HEK293 (cell line): ENCODE data around the gene FTO.

ENCODE experiments used
- CTCF ChIA-PET: fragments of 350-600 bp; formaldehyde crosslinking; extraction: SDS; loops from one replicate; lab custom pipeline; 2021; ENCODE audit warnings: antibody characterized with exemption; lab: Yijun Ruan, JAX
- POLR2A ChIA-PET: fragments of 300-600 bp; formaldehyde crosslinking; extraction: SDS; loops from one replicate; lab custom pipeline; 2020; ENCODE audit warnings: antibody characterized with exemption, inconsistent platforms; lab: Yijun Ruan, JAX
- H3K27ac ChIP-seq: fragments of 200-500 bp; sonication (Bioruptor generic); 2 replicates; pipeline ENCODE4 v1.5.1; 2014; ENCODE audit warnings: low read depth, low read length, control low read depth, inconsistent platforms; ENCODE audit errors: extremely low read depth
- H3K36me3 ChIP-seq, 2 experiments: fragments of 200-500 bp in 1 of 2; sonication (Bioruptor generic) in 1 of 2; 1 replicate in 1 of 2; 2 replicates in 1 of 2; pipeline ENCODE4 v1.5.1; 2014 to 2017; ENCODE audit warnings: inconsistent platforms in 2 of 2, low read length in 2 of 2; ENCODE audit not compliant: control insufficient read depth in 2 of 2, insufficient read depth in 1 of 2
- H3K4me1 ChIP-seq: fragments of 200-500 bp; sonication (Bioruptor generic); 2 replicates; pipeline ENCODE4 v1.5.1; 2014; ENCODE audit warnings: mild to moderate bottlenecking, low read length, inconsistent platforms; ENCODE audit not compliant: control insufficient read depth, insufficient read depth
- H3K4me3 ChIP-seq: 2 replicates; pipeline ENCODE4 v1.5.1; 2011; ENCODE audit warnings: low read depth, mild to moderate bottlenecking, control low read depth, low read length, moderate library complexity
- H3K9me3 ChIP-seq: fragments of 200-500 bp; sonication (Bioruptor generic); 2 replicates; pipeline ENCODE4 v1.5.1; 2014; ENCODE audit warnings: low read depth, low read length, inconsistent platforms; ENCODE audit not compliant: control insufficient read depth, insufficient read depth
- AEBP2 ChIP-seq: fragments of 450-650 bp; formaldehyde crosslinking; IDR thresholded peaks from 2 replicates; pipeline ENCODE4 v1.5.1; 2016; ENCODE audit warnings: missing biosample characterization, missing genetic modification characterization, borderline replicate concordance
- ELK4 ChIP-seq: IDR thresholded peaks from 2 replicates; pipeline ENCODE4 v1.6.1; 2011; ENCODE audit warnings: mild to moderate bottlenecking, low read depth, low read length, borderline replicate concordance
- FEZF1 ChIP-seq: fragments of 450-650 bp; formaldehyde crosslinking; IDR thresholded peaks from 2 replicates; pipeline ENCODE4 v1.5.1; 2016; ENCODE audit warnings: missing biosample characterization, missing genetic modification characterization
- GLIS2 ChIP-seq: fragments of 450-650 bp; formaldehyde crosslinking; IDR thresholded peaks from 2 replicates; pipeline ENCODE4 v1.5.1; 2016; ENCODE audit warnings: missing biosample characterization, missing genetic modification characterization
- INSM2 ChIP-seq: fragments of 450-650 bp; formaldehyde crosslinking; IDR thresholded peaks from 2 replicates; pipeline ENCODE4 v1.5.1; 2016; ENCODE audit warnings: missing biosample characterization, missing genetic modification characterization
- MEIS1 ChIP-seq: sonication (generic); formaldehyde crosslinking; IDR thresholded peaks from 2 replicates; pipeline ENCODE4 v1.8.1; 2022; ENCODE audit warnings: missing genetic modification reagents, mild to moderate bottlenecking, borderline replicate concordance
- PRDM4 ChIP-seq: fragments of 450-650 bp; formaldehyde crosslinking; IDR thresholded peaks from 2 replicates; pipeline ENCODE4 v1.5.1; 2017; ENCODE audit warnings: missing biosample characterization, missing genetic modification characterization
- SETDB1 ChIP-seq: IDR thresholded peaks from one replicate; pipeline ENCODE4 v1.6.1; 2017; ENCODE audit warnings: mild to moderate bottlenecking, low read length, moderate library complexity, mixed read lengths; ENCODE audit not compliant: insufficient read length
- ZBTB26 ChIP-seq: fragments of 450-650 bp; formaldehyde crosslinking; optimal IDR thresholded peaks from 2 replicates; pipeline ENCODE3; 2016; ENCODE audit warnings: missing biosample characterization, mild to moderate bottlenecking, missing genetic modification characterization
- ZFP37 ChIP-seq: fragments of 450-650 bp; formaldehyde crosslinking; IDR thresholded peaks from 2 replicates; pipeline ENCODE4 v1.5.1; 2016; ENCODE audit warnings: missing biosample characterization, missing genetic modification characterization
- ZNF132 ChIP-seq: fragments of 450-650 bp; formaldehyde crosslinking; IDR thresholded peaks from 2 replicates; pipeline ENCODE4 v1.5.1; 2017; ENCODE audit warnings: missing biosample characterization, missing genetic modification characterization, borderline replicate concordance
- ZNF18 ChIP-seq: fragments of 450-650 bp; formaldehyde crosslinking; IDR thresholded peaks from 2 replicates; pipeline ENCODE4 v1.5.1; 2016; ENCODE audit warnings: missing biosample characterization, missing genetic modification characterization
- ZNF19 ChIP-seq: fragments of 450-650 bp; formaldehyde crosslinking; IDR thresholded peaks from 2 replicates; pipeline ENCODE4; 2016; ENCODE audit warnings: missing biosample characterization, missing genetic modification characterization, low read depth
- ZNF292 ChIP-seq: fragments of 450-650 bp; formaldehyde crosslinking; IDR thresholded peaks from 2 replicates; pipeline ENCODE4 v1.5.1; 2016; ENCODE audit warnings: low read depth, missing biosample characterization, missing genetic modification characterization, borderline replicate concordance
- ZNF341 ChIP-seq: fragments of 450-650 bp; formaldehyde crosslinking; IDR thresholded peaks from 2 replicates; pipeline ENCODE4; 2016; ENCODE audit warnings: low read depth, missing biosample characterization, missing genetic modification characterization
- ZNF488 ChIP-seq: fragments of 450-650 bp; formaldehyde crosslinking; IDR thresholded peaks from 2 replicates; pipeline ENCODE4 v1.5.1; 2016; ENCODE audit warnings: missing biosample characterization, missing genetic modification characterization
- ZNF558 ChIP-seq: fragments of 450-650 bp; formaldehyde crosslinking; IDR thresholded peaks from 2 replicates; pipeline ENCODE4 v1.5.1; 2016; ENCODE audit warnings: missing biosample characterization, missing genetic modification characterization
- ZNF561 ChIP-seq: fragments of 450-650 bp; IDR thresholded peaks from 2 replicates; pipeline ENCODE4 v1.5.1; 2018; ENCODE audit warnings: missing biosample characterization, missing genetic modification characterization, borderline replicate concordance
- ZNF585B ChIP-seq: fragments of 450-650 bp; formaldehyde crosslinking; IDR thresholded peaks from 2 replicates; pipeline ENCODE4 v1.5.1; 2016; ENCODE audit warnings: missing biosample characterization, missing genetic modification characterization
- ZNF600 ChIP-seq: fragments of 450-650 bp; formaldehyde crosslinking; IDR thresholded peaks from 2 replicates; pipeline ENCODE4 v1.5.1; 2016; ENCODE audit warnings: missing biosample characterization, missing genetic modification characterization
- ZNF664 ChIP-seq: fragments of 450-650 bp; formaldehyde crosslinking; IDR thresholded peaks from 2 replicates; pipeline ENCODE4 v1.5.1; 2016; ENCODE audit warnings: missing biosample characterization, missing genetic modification characterization
- ZNF692 ChIP-seq: fragments of 450-650 bp; formaldehyde crosslinking; IDR thresholded peaks from 2 replicates; pipeline ENCODE4 v1.5.1; 2016; ENCODE audit warnings: missing biosample characterization, missing genetic modification characterization
- ZNF76 ChIP-seq: fragments of 450-650 bp; formaldehyde crosslinking; IDR thresholded peaks from 2 replicates; pipeline ENCODE4; 2016; ENCODE audit warnings: low read depth, missing biosample characterization, missing genetic modification characterization, borderline replicate concordance

FTO gene

GRCh38 chr16:54031107-54031760 lies 327.3 kb downstream of the FTO start (continued):
- TF ChIP-seq ELK4 (no peak), ZNF488 (no peak), INSM2 (tag by site-specific recombination) (no peak), ZNF561 (tag by site-specific recombination) (no peak), ZNF76 (tag by site-specific recombination) (no peak)
- TF ChIP-seq, all 188 proteins: peak for 2

- Histone ChIP-seq H3K36me3 (no peaks in the 10 kb centered on the region), H3K9me3 (no peaks in the 10 kb centered on the region), H3K27ac (no peak overlapping the region), H3K4me1 (no peaks in the 10 kb centered on the region), H3K4me3 (no peak overlapping the region)
- POLR2A ChIA-PET = no interaction called here
- CTCF ChIA-PET = no interaction called here
- TF ChIP-seq ZNF600 (tag by site-specific recombination) (no peak), FEZF1 (no peak), GLIS2 (tag by site-specific recombination) (no peak), ZNF132 (no peak), AEBP2 (tag by site-specific recombination) (no peak), ZNF292 (tag by site-specific recombination) (no peak), PRDM4 (tag by site-specific recombination) (no peak), ZNF558 (no peak), ZNF664 (tag by site-specific recombination) (no peak), ZNF19 (no peak), ZNF18 (tag by site-specific recombination) (no peak), ZNF585B (tag by site-specific recombination) (no peak), MEIS1 (no peak), ZNF488 (no peak), ZNF692 (no peak), ZFP37 (tag by site-specific recombination) (no peak), SETDB1 (no peak), ZBTB26 (no peak), ZNF341 (tag by site-specific recombination) (no peak)
These were observed 329.8 kb downstream of the FTO start for GRCh38 chr16:54033747-54034146.
